ENCODE measurements around the gene SP3. TPM values are rescaled to one million over a fixed set of nuclear protein-coding genes. Genes with fewer than 3 reads are reported as not detected.

The SP3 gene
- total RNA-seq, 4 donors from 2014 or later: 78.7 to 102 (median 92.2) TPM

- Histone ChIP-seq H3K4me1 (peaks cover 27 to 85% (median 71%) of the 10 kb centered on the region in 4 donors), H3K27me3 (no peaks in the 10 kb centered on the region), H3K36me3 (peaks cover 0 to 3% (median under 1%) of the 10 kb centered on the region in 4 donors), H3K9me3 (no peaks in the 10 kb centered on the region), H3K4me3 (no peak overlapping the region), H3K27ac (replicated peaks in 1 of 4) (no peak overlapping the region)
- WGBS: 99% methylated on average over 2 of the region's 2 CpGs
- TF ChIP-seq CTCF (IDR thresholded peaks at IDR 0.05) (no peak), POLR2A (IDR thresholded peaks at IDR 0.05; ENCODE audit: low read depth) (no peak), EP300 (IDR thresholded peaks at IDR 0.05) (no peak)
- no peak for DNase-seq (ENCODE audit: extremely low spot score)
- intact Hi-C loops (cut with DNase I): no loop called here
These were observed 17.0 kb downstream of the SP3 start for GRCh38 chr2:173948198-173948597.

GRCh38 chr2:173947131-173947530, 18.0 kb downstream of the SP3 start:
- intact Hi-C loops (cut with DNase I): no loop called here
- Histone ChIP-seq H3K36me3 (no peaks in the 10 kb centered on the region), H3K4me3 (no peak overlapping the region), H3K4me1 (peaks cover 31 to 85% (median 70%) of the 10 kb centered on the region in 4 donors), H3K27ac (replicated peaks in 1 of 4) (no peak overlapping the region), H3K9me3 (no peaks in the 10 kb centered on the region), H3K27me3 (no peaks in the 10 kb centered on the region)
- no peak for DNase-seq (ENCODE audit: extremely low spot score)
- no peak for TF ChIP-seq POLR2AphosphoS5 (IDR thresholded peaks at IDR 0.05)
- TF ChIP-seq EP300 (IDR thresholded peaks at IDR 0.05): no peak
- TF ChIP-seq POLR2A (IDR thresholded peaks at IDR 0.05; ENCODE audit: low read depth): no peak
- TF ChIP-seq CTCF (IDR thresholded peaks at IDR 0.05): no peak
- WGBS: 80% methylated on average over 3 of the region's 3 CpGs

GRCh38 chr2:173943738-173944137, 21.4 kb downstream of the SP3 start:
- 97% methylated on average over 3 of the region's 3 CpGs for WGBS
- intact Hi-C loops (cut with DNase I): no loop called here
- H3K36me3 ChIP-seq: no peaks in the 10 kb centered on the region
- no peaks in the 10 kb centered on the region for H3K9me3 ChIP-seq
- no peaks in the 10 kb centered on the region for H3K27me3 ChIP-seq
- peaks cover 38 to 89% (median 67%) of the 10 kb centered on the region in 4 donors for H3K4me1 ChIP-seq
- no peak overlapping the region for H3K4me3 ChIP-seq
- no peak overlapping the region for H3K27ac ChIP-seq (replicated peaks in 1 of 4)
- TF ChIP-seq POLR2A (IDR thresholded peaks at IDR 0.05; ENCODE audit: low read depth): no peak
- TF ChIP-seq EP300 (IDR thresholded peaks at IDR 0.05): no peak
- no peak for TF ChIP-seq CTCF (IDR thresholded peaks at IDR 0.05)
- no peak for TF ChIP-seq POLR2AphosphoS5 (IDR thresholded peaks at IDR 0.05)
- DNase-seq (ENCODE audit: extremely low spot score): no peak

- no peaks in the 10 kb centered on the region for H3K27me3 ChIP-seq
- DNase-seq (ENCODE audit: extremely low spot score): no peak
- no peak for TF ChIP-seq CTCF (IDR thresholded peaks at IDR 0.05)
- no peak for TF ChIP-seq POLR2AphosphoS5 (IDR thresholded peaks at IDR 0.05)
- no peak for TF ChIP-seq EP300 (IDR thresholded peaks at IDR 0.05)
- no peak for TF ChIP-seq POLR2A (IDR thresholded peaks at IDR 0.05; ENCODE audit: low read depth)
- intact Hi-C loops (cut with DNase I): no loop called here
- no peak overlapping the region for H3K27ac ChIP-seq (replicated peaks in 1 of 4)
- H3K36me3 ChIP-seq: no peaks in the 10 kb centered on the region
- peaks cover 38 to 88% (median 69%) of the 10 kb centered on the region in 4 donors for H3K4me1 ChIP-seq
- WGBS: 93% methylated on average over 3 of the region's 3 CpGs
- no peak overlapping the region for H3K4me3 ChIP-seq
- no peaks in the 10 kb centered on the region for H3K9me3 ChIP-seq
These were observed 22.2 kb downstream of the SP3 start for GRCh38 chr2:173942861-173943523.

GRCh38 chr2:173941567-173941966, 23.6 kb downstream of the SP3 start:
- no peak for TF ChIP-seq POLR2A (IDR thresholded peaks at IDR 0.05; ENCODE audit: low read depth)
- no peak for TF ChIP-seq CTCF (IDR thresholded peaks at IDR 0.05)
- TF ChIP-seq POLR2AphosphoS5 (IDR thresholded peaks at IDR 0.05): no peak
- TF ChIP-seq EP300 (IDR thresholded peaks at IDR 0.05): no peak
- H3K36me3 ChIP-seq: no peaks in the 10 kb centered on the region
- DNase-seq (ENCODE audit: extremely low spot score): no peak
- no peak overlapping the region for H3K27ac ChIP-seq (replicated peaks in 1 of 4)
- 82% methylated on average over 1 of the region's 1 CpG for WGBS
- intact Hi-C loops (cut with DNase I): no loop called here
- H3K27me3 ChIP-seq: no peaks in the 10 kb centered on the region
- peaks cover 42 to 86% (median 71%) of the 10 kb centered on the region in 4 donors for H3K4me1 ChIP-seq
- H3K9me3 ChIP-seq: no peaks in the 10 kb centered on the region
- no peak overlapping the region for H3K4me3 ChIP-seq

Measured in esophagus muscularis mucosa (tissue), 4 donors.